GM12878 (cell line): ENCODE measurements around the gene CISTR. TPM values are rescaled to one million over a fixed set of nuclear protein-coding genes. Genes with fewer than 3 reads are reported as not detected.

Source experiments
- CBX5 ChIP-seq: sonication (generic); IDR thresholded peaks from 2 replicates; pipeline ENCODE4 v1.6.1; 2016; ENCODE audit warnings: low read depth, moderate library complexity, mild to moderate bottlenecking, inconsistent platforms
- CHD4 ChIP-seq: fragments of 200-600 bp; sonication (generic); IDR thresholded peaks from 2 replicates; pipeline ENCODE4 v1.6.1; 2016; ENCODE audit warnings: mild to moderate bottlenecking
- CUX1 ChIP-seq: IDR thresholded peaks from 2 replicates; pipeline ENCODE4 v1.6.1; 2012; ENCODE audit warnings: improper control_type of control experiment, low read depth, low read length; ENCODE audit not compliant: insufficient replicate concordance
- E2F8 ChIP-seq: fragments of 450-650 bp; IDR thresholded peaks from 2 replicates; pipeline ENCODE4 v1.6.1; 2018; ENCODE audit warnings: mild to moderate bottlenecking, low read depth, moderate library complexity; ENCODE audit not compliant: partially characterized antibody
- HCFC1 ChIP-seq: fragments of 150-350 bp; IDR thresholded peaks from 2 replicates; pipeline ENCODE4 v1.6.1; 2014; ENCODE audit warnings: low read length
- IKZF1 ChIP-seq: fragments of 450-650 bp; conservative IDR thresholded peaks from 2 replicates; pipeline ENCODE4 v1.6.1; 2017; ENCODE audit warnings: antibody characterized with exemption, mild to moderate bottlenecking
- JUNB ChIP-seq: IDR thresholded peaks from 2 replicates; pipeline ENCODE4 v1.6.1; 2016; ENCODE audit warnings: antibody characterized with exemption, mild to moderate bottlenecking
- POLR2AphosphoS2 ChIP-seq: IDR thresholded peaks from 2 replicates; pipeline ENCODE4 v1.6.1; 2011; ENCODE audit warnings: low read depth, mild to moderate bottlenecking, low read length, improper control_type of control experiment, moderate library complexity
- RAD51 ChIP-seq: fragments of 450-650 bp; IDR thresholded peaks from 2 replicates; pipeline ENCODE4 v1.6.1; 2016; ENCODE audit warnings: moderate library complexity, mild to moderate bottlenecking, inconsistent platforms
- SREBF2 ChIP-seq: IDR thresholded peaks from 2 replicates; pipeline ENCODE4 v1.6.1; 2012; ENCODE audit warnings: mild to moderate bottlenecking, low read length
- polyA plus RNA-seq, 11 experiments: library from polyadenylated mRNA; depleted of rRNA in 4 of 11; unstranded in 6 of 11; stranded (reverse) in 5 of 11; fragments of >200 nt; fragmentation: Nextera tagmentation in 4 of 11; fragmentation: Illumina TruSeq in 1 of 11; extraction: Ambion mirVana in 4 of 11; extraction: Trizol in 1 of 11; gene quantifications; 1 replicate in 1 of 11; 2 replicates in 10 of 11; pipeline versions ENCODE4 v1.2.1 to v1.2.3, GENCODE V29; 2011 to 2016; ENCODE audit warnings: inconsistent platforms in 2 of 11, missing spikeins in 2 of 11, low read depth in 1 of 11
- total RNA-seq, 4 experiments: library from RNA; depleted of rRNA in 3 of 4; stranded (reverse); fragments of >200 nt in 3 of 4; fragmentation: Illumina TruSeq in 1 of 4; extraction: Trizol in 1 of 4; gene quantifications; 2 replicates each; pipeline versions ENCODE4 v1.2.1 to v1.2.3, GENCODE V29; 2013 to 2021
- TF ChIP-seq, protein P1 (sequence below): IDR thresholded peaks from 2 replicates; pipeline ENCODE4 v1.6.1; 2012; ENCODE audit warnings: mild to moderate bottlenecking, low read depth, low read length
- TF ChIP-seq, protein P2 (sequence below): fragments of 450-650 bp; formaldehyde crosslinking; IDR thresholded peaks from 2 replicates; pipeline ENCODE4 v1.4.0; 2020; ENCODE audit warnings: mild to moderate bottlenecking, moderate library complexity

Gene CISTR
- total and polyA plus RNA-seq, 10 of the 15 experiments (the other 5 are each of a cell fraction or from before 2014, with no cell fraction given) = 0.26 TPM; not detected in 9

DNA sequence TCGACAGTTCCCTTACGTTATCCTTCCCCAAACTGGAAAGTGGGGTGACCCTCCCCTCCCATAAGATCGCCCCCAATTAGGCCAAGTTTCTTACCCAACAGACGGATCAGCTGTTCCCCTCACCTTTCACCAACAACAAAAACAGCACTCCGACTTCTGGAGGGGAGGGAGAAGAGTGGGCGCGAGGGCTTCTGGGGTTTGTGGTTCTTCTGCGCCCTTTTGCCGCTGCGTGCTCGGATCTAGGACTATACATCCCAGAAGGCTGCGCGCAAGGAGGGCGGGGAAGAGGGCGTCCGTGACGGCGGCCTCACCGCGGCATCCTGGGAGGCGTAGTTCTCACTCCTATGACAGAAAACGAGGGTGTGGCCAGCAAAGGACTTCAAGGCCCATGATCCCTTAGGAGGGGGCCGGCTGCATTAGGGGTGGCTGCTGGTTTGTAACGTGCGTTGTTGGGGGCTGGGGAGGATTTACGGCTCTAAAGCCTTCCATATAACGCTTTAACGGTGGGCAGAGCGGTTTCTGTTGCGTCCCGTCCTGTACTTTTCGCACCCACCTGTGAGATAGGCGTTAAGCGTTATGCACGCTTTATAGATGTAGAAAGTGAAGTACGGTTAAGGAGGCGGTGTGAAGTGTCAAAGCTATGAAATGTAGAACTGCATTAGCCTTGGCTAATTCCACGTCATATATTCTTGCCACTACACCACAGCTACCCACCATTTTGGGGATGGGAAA, 24.3 kb downstream of the CISTR start, which contains the start of gene CALCOCO1 (continued):
- TF ChIP-seq CUX1 (no peak), POLR2AphosphoS2 (no peak), SREBF2 (no peak), JUNB (no peak), HCFC1 (peak; percentile 100), CHD4 (no peak), RAD51 (peak; percentile 70), E2F8 (no peak), CBX5 (no peak), IKZF1 (peak; percentile 100)
- TF ChIP-seq, protein P1, sequence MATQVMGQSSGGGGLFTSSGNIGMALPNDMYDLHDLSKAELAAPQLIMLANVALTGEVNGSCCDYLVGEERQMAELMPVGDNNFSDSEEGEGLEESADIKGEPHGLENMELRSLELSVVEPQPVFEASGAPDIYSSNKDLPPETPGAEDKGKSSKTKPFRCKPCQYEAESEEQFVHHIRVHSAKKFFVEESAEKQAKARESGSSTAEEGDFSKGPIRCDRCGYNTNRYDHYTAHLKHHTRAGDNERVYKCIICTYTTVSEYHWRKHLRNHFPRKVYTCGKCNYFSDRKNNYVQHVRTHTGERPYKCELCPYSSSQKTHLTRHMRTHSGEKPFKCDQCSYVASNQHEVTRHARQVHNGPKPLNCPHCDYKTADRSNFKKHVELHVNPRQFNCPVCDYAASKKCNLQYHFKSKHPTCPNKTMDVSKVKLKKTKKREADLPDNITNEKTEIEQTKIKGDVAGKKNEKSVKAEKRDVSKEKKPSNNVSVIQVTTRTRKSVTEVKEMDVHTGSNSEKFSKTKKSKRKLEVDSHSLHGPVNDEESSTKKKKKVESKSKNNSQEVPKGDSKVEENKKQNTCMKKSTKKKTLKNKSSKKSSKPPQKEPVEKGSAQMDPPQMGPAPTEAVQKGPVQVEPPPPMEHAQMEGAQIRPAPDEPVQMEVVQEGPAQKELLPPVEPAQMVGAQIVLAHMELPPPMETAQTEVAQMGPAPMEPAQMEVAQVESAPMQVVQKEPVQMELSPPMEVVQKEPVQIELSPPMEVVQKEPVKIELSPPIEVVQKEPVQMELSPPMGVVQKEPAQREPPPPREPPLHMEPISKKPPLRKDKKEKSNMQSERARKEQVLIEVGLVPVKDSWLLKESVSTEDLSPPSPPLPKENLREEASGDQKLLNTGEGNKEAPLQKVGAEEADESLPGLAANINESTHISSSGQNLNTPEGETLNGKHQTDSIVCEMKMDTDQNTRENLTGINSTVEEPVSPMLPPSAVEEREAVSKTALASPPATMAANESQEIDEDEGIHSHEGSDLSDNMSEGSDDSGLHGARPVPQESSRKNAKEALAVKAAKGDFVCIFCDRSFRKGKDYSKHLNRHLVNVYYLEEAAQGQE = no peak
- TF ChIP-seq, protein P2, sequence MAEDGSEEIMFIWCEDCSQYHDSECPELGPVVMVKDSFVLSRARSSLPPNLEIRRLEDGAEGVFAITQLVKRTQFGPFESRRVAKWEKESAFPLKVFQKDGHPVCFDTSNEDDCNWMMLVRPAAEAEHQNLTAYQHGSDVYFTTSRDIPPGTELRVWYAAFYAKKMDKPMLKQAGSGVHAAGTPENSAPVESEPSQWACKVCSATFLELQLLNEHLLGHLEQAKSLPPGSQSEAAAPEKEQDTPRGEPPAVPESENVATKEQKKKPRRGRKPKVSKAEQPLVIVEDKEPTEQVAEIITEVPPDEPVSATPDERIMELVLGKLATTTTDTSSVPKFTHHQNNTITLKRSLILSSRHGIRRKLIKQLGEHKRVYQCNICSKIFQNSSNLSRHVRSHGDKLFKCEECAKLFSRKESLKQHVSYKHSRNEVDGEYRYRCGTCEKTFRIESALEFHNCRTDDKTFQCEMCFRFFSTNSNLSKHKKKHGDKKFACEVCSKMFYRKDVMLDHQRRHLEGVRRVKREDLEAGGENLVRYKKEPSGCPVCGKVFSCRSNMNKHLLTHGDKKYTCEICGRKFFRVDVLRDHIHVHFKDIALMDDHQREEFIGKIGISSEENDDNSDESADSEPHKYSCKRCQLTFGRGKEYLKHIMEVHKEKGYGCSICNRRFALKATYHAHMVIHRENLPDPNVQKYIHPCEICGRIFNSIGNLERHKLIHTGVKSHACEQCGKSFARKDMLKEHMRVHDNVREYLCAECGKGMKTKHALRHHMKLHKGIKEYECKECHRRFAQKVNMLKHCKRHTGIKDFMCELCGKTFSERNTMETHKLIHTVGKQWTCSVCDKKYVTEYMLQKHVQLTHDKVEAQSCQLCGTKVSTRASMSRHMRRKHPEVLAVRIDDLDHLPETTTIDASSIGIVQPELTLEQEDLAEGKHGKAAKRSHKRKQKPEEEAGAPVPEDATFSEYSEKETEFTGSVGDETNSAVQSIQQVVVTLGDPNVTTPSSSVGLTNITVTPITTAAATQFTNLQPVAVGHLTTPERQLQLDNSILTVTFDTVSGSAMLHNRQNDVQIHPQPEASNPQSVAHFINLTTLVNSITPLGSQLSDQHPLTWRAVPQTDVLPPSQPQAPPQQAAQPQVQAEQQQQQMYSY (CRISPR knock-in tag) = no peak
